Measurements from ENCODE around the gene PPP1R10.

DNA sequence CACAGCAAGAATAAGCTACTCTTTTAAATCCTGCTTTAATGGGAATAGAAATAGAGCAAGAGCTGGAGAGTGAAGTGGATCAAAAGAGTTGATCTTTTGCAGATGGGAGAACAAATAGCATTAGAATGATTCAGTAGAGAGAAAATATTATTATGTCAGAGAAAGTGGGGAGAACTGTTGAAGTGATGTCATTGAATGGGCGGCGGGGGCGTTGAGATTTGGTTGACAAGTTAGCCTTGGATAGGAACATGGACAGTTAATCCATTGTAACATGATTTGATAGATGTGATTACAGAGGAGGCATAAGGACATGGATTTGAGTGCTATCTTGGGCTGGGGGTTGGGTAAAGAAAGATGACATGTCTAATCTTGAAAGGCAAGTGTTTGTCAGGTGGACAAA is 18.8 kb upstream of the PPP1R10 start:
- TF ChIP-seq EZH2phosphoT487 (IDR thresholded peaks at IDR 0.05; ENCODE audit: insufficient read depth, low read depth) (no peak), EZH2 (IDR thresholded peaks at IDR 0.05; ENCODE audit: insufficient read depth, poor library complexity, severe bottlenecking) (no peak)
